Measurements from ENCODE around the gene DGCR8.

The DGCR8 gene

GRCh38 chr22:20128902-20129746 is 49.1 kb downstream of the DGCR8 start:
- H3K79me2 ChIP-seq (ENCODE audit: insufficient read depth, low read depth): peaks cover 7% of the 10 kb centered on the region; the same call in 1 of the 2 replicates
- no peak overlapping the region for H3K4me2 ChIP-seq
- TF ChIP-seq, protein P1, sequence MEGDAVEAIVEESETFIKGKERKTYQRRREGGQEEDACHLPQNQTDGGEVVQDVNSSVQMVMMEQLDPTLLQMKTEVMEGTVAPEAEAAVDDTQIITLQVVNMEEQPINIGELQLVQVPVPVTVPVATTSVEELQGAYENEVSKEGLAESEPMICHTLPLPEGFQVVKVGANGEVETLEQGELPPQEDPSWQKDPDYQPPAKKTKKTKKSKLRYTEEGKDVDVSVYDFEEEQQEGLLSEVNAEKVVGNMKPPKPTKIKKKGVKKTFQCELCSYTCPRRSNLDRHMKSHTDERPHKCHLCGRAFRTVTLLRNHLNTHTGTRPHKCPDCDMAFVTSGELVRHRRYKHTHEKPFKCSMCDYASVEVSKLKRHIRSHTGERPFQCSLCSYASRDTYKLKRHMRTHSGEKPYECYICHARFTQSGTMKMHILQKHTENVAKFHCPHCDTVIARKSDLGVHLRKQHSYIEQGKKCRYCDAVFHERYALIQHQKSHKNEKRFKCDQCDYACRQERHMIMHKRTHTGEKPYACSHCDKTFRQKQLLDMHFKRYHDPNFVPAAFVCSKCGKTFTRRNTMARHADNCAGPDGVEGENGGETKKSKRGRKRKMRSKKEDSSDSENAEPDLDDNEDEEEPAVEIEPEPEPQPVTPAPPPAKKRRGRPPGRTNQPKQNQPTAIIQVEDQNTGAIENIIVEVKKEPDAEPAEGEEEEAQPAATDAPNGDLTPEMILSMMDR (conservative IDR thresholded peaks at IDR 0.05; ENCODE audit: low read depth, low read length): peak; percentile 55
- H3K9ac ChIP-seq: no peak overlapping the region
- H3K36me3 ChIP-seq (ENCODE audit: insufficient read depth): no peaks in the 10 kb centered on the region; the same call in 1 of the 2 replicates
- peaks cover 17% of the 10 kb centered on the region for H3K4me1 ChIP-seq (ENCODE audit: low read depth, poor library complexity, severe bottlenecking)
- no peak overlapping the region for H3K27ac ChIP-seq
- peaks cover 8% of the 10 kb centered on the region; the same call in 1 of the 2 replicates for H4K20me1 ChIP-seq (ENCODE audit: insufficient read depth)
- H2AFZ ChIP-seq (ENCODE audit: low read depth): no peak overlapping the region
- no peaks in the 10 kb centered on the region for H3K27me3 ChIP-seq (ENCODE audit: insufficient read depth, low read depth)
- H3K4me3 ChIP-seq (IDR thresholded peaks at IDR 0.05; ENCODE audit: insufficient read depth, low read depth, low read length): no peak overlapping the region

- H3K27ac ChIP-seq: no peak overlapping the region
- H3K4me1 ChIP-seq (ENCODE audit: low read depth, poor library complexity, severe bottlenecking): peaks cover 17% of the 10 kb centered on the region
- TF ChIP-seq, protein P1 (conservative IDR thresholded peaks at IDR 0.05; ENCODE audit: low read depth, low read length): no peak
- no peaks in the 10 kb centered on the region for H3K27me3 ChIP-seq (ENCODE audit: insufficient read depth, low read depth)
- no peak overlapping the region for H3K4me2 ChIP-seq
- no peak overlapping the region for H3K4me3 ChIP-seq (IDR thresholded peaks at IDR 0.05; ENCODE audit: insufficient read depth, low read depth, low read length)
- H4K20me1 ChIP-seq (ENCODE audit: insufficient read depth): peaks cover 8% of the 10 kb centered on the region; the same call in 1 of the 2 replicates
- no peaks in the 10 kb centered on the region; the same call in 1 of the 2 replicates for H3K36me3 ChIP-seq (ENCODE audit: insufficient read depth)
- H2AFZ ChIP-seq (ENCODE audit: low read depth): no peak overlapping the region
- H3K9ac ChIP-seq: no peak overlapping the region
- H3K79me2 ChIP-seq (ENCODE audit: insufficient read depth, low read depth): peaks cover 7% of the 10 kb centered on the region; the same call in 1 of the 2 replicates
These were observed 49.6 kb downstream of the DGCR8 start for GRCh38 chr22:20129747-20130014.

DNA sequence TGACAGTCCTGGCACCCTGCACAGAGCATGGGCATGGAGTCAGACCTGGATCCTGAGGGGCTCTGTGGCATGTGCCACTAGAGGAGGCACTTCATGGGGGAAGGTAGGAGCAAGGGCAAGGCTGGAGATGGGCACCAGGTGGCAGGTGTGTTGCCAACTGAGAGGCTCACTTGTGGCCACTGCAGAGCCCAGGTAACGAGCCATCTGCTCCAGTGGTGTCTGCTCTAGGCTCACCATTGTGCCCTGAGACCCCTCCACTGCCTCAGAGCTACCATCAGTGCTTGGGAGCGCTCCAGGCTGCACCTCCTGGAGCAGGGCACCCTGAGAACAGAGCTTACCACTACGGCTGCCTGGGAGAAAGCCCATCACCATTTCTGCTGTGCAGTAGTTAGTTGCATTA is 50.3 kb downstream of the DGCR8 start:
- TF ChIP-seq, protein P1 (conservative IDR thresholded peaks at IDR 0.05; ENCODE audit: low read depth, low read length): no peak
- no peaks in the 10 kb centered on the region; the same call in 1 of the 2 replicates for H3K36me3 ChIP-seq (ENCODE audit: insufficient read depth)
- peaks cover 8% of the 10 kb centered on the region; the same call in 1 of the 2 replicates for H4K20me1 ChIP-seq (ENCODE audit: insufficient read depth)
- no peak overlapping the region; the same call in 1 of the 2 replicates for H3K4me2 ChIP-seq
- no peak overlapping the region for H3K4me3 ChIP-seq (IDR thresholded peaks at IDR 0.05; ENCODE audit: insufficient read depth, low read depth, low read length)
- no peaks in the 10 kb centered on the region for H3K27me3 ChIP-seq (ENCODE audit: insufficient read depth, low read depth)
- H3K27ac ChIP-seq: no peak overlapping the region
- H3K9ac ChIP-seq: no peak overlapping the region
- H3K4me1 ChIP-seq (ENCODE audit: low read depth, poor library complexity, severe bottlenecking): peaks cover 17% of the 10 kb centered on the region
- no peak overlapping the region for H2AFZ ChIP-seq (ENCODE audit: low read depth)
- H3K79me2 ChIP-seq (ENCODE audit: insufficient read depth, low read depth): peaks cover 7% of the 10 kb centered on the region; the same call in 1 of the 2 replicates

GRCh38 chr22:20130731-20131596 is 50.9 kb downstream of the DGCR8 start:
- H4K20me1 ChIP-seq (ENCODE audit: insufficient read depth): peaks cover 8% of the 10 kb centered on the region; the same call in 1 of the 2 replicates
- peaks cover 7% of the 10 kb centered on the region; the same call in 1 of the 2 replicates for H3K79me2 ChIP-seq (ENCODE audit: insufficient read depth, low read depth)
- H3K36me3 ChIP-seq (ENCODE audit: insufficient read depth): no peaks in the 10 kb centered on the region; the same call in 1 of the 2 replicates
- peak overlapping the region; percentile 59 for H2AFZ ChIP-seq (ENCODE audit: low read depth)
- H3K4me1 ChIP-seq (ENCODE audit: low read depth, poor library complexity, severe bottlenecking): peaks cover 17% of the 10 kb centered on the region
- no peaks in the 10 kb centered on the region for H3K27me3 ChIP-seq (ENCODE audit: insufficient read depth, low read depth)
- no peak overlapping the region for H3K4me3 ChIP-seq (IDR thresholded peaks at IDR 0.05; ENCODE audit: insufficient read depth, low read depth, low read length)
- TF ChIP-seq, protein P1 (conservative IDR thresholded peaks at IDR 0.05; ENCODE audit: low read depth, low read length): no peak
- H3K9ac ChIP-seq: peak overlapping the region; percentile 15; the same call in 1 of the 2 replicates
- H3K4me2 ChIP-seq: peak overlapping the region; percentile 63
- H3K27ac ChIP-seq: no peak overlapping the region

Data from KMS-11 (cell line).